OCI-LY7 (cell line): ENCODE data around the gene PPIG. TPM values are rescaled to one million over a fixed set of nuclear protein-coding genes. Genes with fewer than 3 reads are reported as not detected.
A peak's percentile ranks its signal among the peaks of the same experiment; 100 is the strongest.

Experiments used
- BruUV-seq: library from RNA; stranded (reverse); fragments of 400-500 nt; replicated peaks from 2 replicates; lab custom pipeline; 2021; lab: Mats Ljungman, UMichigan
- CTCF ChIA-PET: fragments of 300-600 bp; sonication (Branson Sonifier 250); formaldehyde crosslinking; loops from one replicate; lab custom pipeline; 2022; ENCODE audit warnings: antibody characterized with exemption; ENCODE audit not compliant: unreplicated experiment; lab: Charles Lee
- POLR2A ChIA-PET: fragments of 300-600 bp; sonication (Branson Sonifier 250); formaldehyde crosslinking; loops from one replicate; lab custom pipeline; 2022; ENCODE audit warnings: antibody characterized with exemption; lab: Charles Lee
- DNase-seq: peaks from one replicate; pipeline ENCODE4 v3.0.0-alpha.2; 2015; ENCODE audit warnings: low spot score
- H2AFZ ChIP-seq: fragments of 200-600 bp; sonication (generic), shearing (Covaris generic); 2 replicates; pipeline ENCODE4 v1.6.1; 2014; ENCODE audit warnings: mild to moderate bottlenecking, antibody characterized with exemption, low read length, moderate library complexity
- H3K27ac ChIP-seq: fragments of 200-600 bp; sonication (generic); 2 replicates; pipeline ENCODE4 v1.5.1; 2014; ENCODE audit warnings: mixed run types, low read depth, mild to moderate bottlenecking, moderate library complexity, low read length, inconsistent platforms; ENCODE audit not compliant: poor library complexity, severe bottlenecking
- H3K36me3 ChIP-seq: fragments of 200-600 bp; sonication (generic); 2 replicates; pipeline ENCODE4 v1.6.1; 2014; ENCODE audit warnings: mild to moderate bottlenecking, antibody characterized with exemption, low read length, moderate library complexity, mixed read lengths; ENCODE audit not compliant: insufficient read depth
- H3K4me1 ChIP-seq: fragments of 200-600 bp; sonication (generic); 2 replicates; pipeline ENCODE4 v1.5.1; 2014; ENCODE audit warnings: mild to moderate bottlenecking, low read length; ENCODE audit not compliant: insufficient read depth, poor library complexity, severe bottlenecking
- H3K4me2 ChIP-seq: fragments of 200-600 bp; sonication (generic); 2 replicates; pipeline ENCODE4 v1.6.1; 2014; ENCODE audit warnings: mild to moderate bottlenecking, low read length
- H3K4me3 ChIP-seq: fragments of 200-600 bp; sonication (generic); 2 replicates; pipeline ENCODE4 v1.5.1; 2014; ENCODE audit warnings: mild to moderate bottlenecking, low read depth, low read length; ENCODE audit not compliant: poor library complexity, severe bottlenecking
- H3K79me2 ChIP-seq: fragments of 200-600 bp; sonication (generic); 2 replicates; pipeline ENCODE4 v1.6.1; 2016; ENCODE audit warnings: low read depth, mild to moderate bottlenecking, low read length, moderate library complexity, mixed read lengths; ENCODE audit not compliant: insufficient read depth
- H3K9me2 ChIP-seq: fragments of 200-600 bp; sonication (generic); 2 replicates; pipeline ENCODE4 v1.6.1; 2016; ENCODE audit warnings: mild to moderate bottlenecking, low read length, mixed read lengths; ENCODE audit not compliant: insufficient read depth
- H3K9me3 ChIP-seq: fragments of 200-600 bp; sonication (generic); 2 replicates; pipeline ENCODE4 v1.6.1; 2014; ENCODE audit warnings: mild to moderate bottlenecking, mixed run types, low read length, mixed read lengths
- H4K20me1 ChIP-seq: fragments of 200-600 bp; sonication (generic); 2 replicates; pipeline ENCODE4 v1.6.1; 2014; ENCODE audit warnings: mild to moderate bottlenecking, antibody characterized with exemption, low read length, moderate library complexity, mixed read lengths; ENCODE audit not compliant: insufficient read depth
- CTCF ChIP-seq: fragments of 200-600 bp; sonication (generic); conservative IDR thresholded peaks from 2 replicates; pipeline ENCODE4 v1.5.1; 2014; ENCODE audit warnings: mild to moderate bottlenecking, antibody characterized with exemption, low read length, moderate library complexity, mixed read lengths
- EZH2phosphoT487 ChIP-seq: fragments of 200-600 bp; sonication (generic); IDR thresholded peaks from 2 replicates; pipeline ENCODE4 v1.6.1; 2018; ENCODE audit warnings: low read depth, borderline replicate concordance, mild to moderate bottlenecking, mixed run types, antibody characterized with exemption, low read length, moderate library complexity, mixed read lengths
- intact Hi-C: fragments of 100-400 bp; cut with micrococcal nuclease; formaldehyde crosslinking; loops from one replicate; pipeline ENCODE4 v1.10.0; 2022; ENCODE audit not compliant: unreplicated experiment
- total RNA-seq, 2 experiments: library from RNA; depleted of rRNA in 1 of 2; stranded (reverse); fragments of >200 nt in 1 of 2; shearing (Covaris generic) in 1 of 2; gene quantifications; 2 replicates each; pipeline ENCODE4 v1.2.3, GENCODE V29; 2014 to 2022

The PPIG gene
- total RNA-seq, 2 experiments from 2014 or later, result 33.5 to 65.7 TPM

GRCh38 chr2:169641464-169641863, 57.3 kb downstream of the PPIG start:
- ChIA-PET CTCF (no interaction called here), POLR2A (interaction anchor here (0.7 to 1.1 kb wide), 3 partner anchors 13 to 764 kb away, joined by 3 to 4 read pairs (median 3); no protein-coding TSS in a partner anchor)
- intact Hi-C loops, result no loop called here
- BruUV-seq, result no TSS peak
- no peaks in the 10 kb centered on the region for H3K79me2 ChIP-seq
- no peak overlapping the region for H3K4me2 ChIP-seq
- H2AFZ ChIP-seq, result no peak overlapping the region
- no peak overlapping the region for H3K27ac ChIP-seq
- no peaks in the 10 kb centered on the region for H3K9me3 ChIP-seq
- no peaks in the 10 kb centered on the region for H3K4me1 ChIP-seq
- H3K9me2 ChIP-seq, result no peaks in the 10 kb centered on the region
- 0 out of 2 replicates have a peak, but pooled peaks cover 6% of the 10 kb centered on the region for H4K20me1 ChIP-seq
- no peak for DNase-seq
- TF ChIP-seq CTCF (no peak), EZH2phosphoT487 (no peak)
- no peak overlapping the region for H3K4me3 ChIP-seq
- peaks cover 28% of the 10 kb centered on the region for H3K36me3 ChIP-seq

- H4K20me1 ChIP-seq, result 0 out of 2 replicates have a peak, but pooled peaks cover 6% of the 10 kb centered on the region
- intact Hi-C loops, result no loop called here
- peaks cover 7% of the 10 kb centered on the region for H3K36me3 ChIP-seq
- H3K9me2 ChIP-seq, result no peaks in the 10 kb centered on the region
- CTCF ChIA-PET, result no interaction called here
- POLR2A ChIA-PET, result interaction anchor here (0.6 to 1.4 kb wide), 8 partner anchors 9 to 1582 kb away, joined by 3 to 7 read pairs (median 4); no protein-coding TSS in a partner anchor
- TF ChIP-seq CTCF, result no peak
- TF ChIP-seq EZH2phosphoT487, result no peak
- H3K9me3 ChIP-seq, result no peaks in the 10 kb centered on the region
- no peak for DNase-seq
- H3K4me1 ChIP-seq, result no peaks in the 10 kb centered on the region
- H2AFZ ChIP-seq, result no peak overlapping the region
- no peak overlapping the region for H3K27ac ChIP-seq
- H3K4me2 ChIP-seq, result no peak overlapping the region
- BruUV-seq, result TSS peak; percentile 17
- H3K79me2 ChIP-seq, result no peaks in the 10 kb centered on the region
- no peak overlapping the region for H3K4me3 ChIP-seq
Measured at GRCh38 chr2:169644173-169644572, 60.0 kb downstream of the PPIG start.

GRCh38 chr2:169647496-169647895, 63.3 kb downstream of the PPIG start:
- H3K4me3 ChIP-seq, result no peak overlapping the region
- H3K9me2 ChIP-seq, result no peaks in the 10 kb centered on the region
- TF ChIP-seq EZH2phosphoT487, result no peak
- TF ChIP-seq CTCF, result no peak
- no TSS peak for BruUV-seq
- H3K36me3 ChIP-seq, result no peaks in the 10 kb centered on the region
- no peak overlapping the region for H2AFZ ChIP-seq
- no peaks in the 10 kb centered on the region for H4K20me1 ChIP-seq
- H3K9me3 ChIP-seq, result no peaks in the 10 kb centered on the region
- no peaks in the 10 kb centered on the region for H3K4me1 ChIP-seq
- H3K79me2 ChIP-seq, result no peaks in the 10 kb centered on the region
- CTCF ChIA-PET, result no interaction called here
- no peak overlapping the region for H3K27ac ChIP-seq
- DNase-seq, result no peak
- H3K4me2 ChIP-seq, result no peak overlapping the region
- POLR2A ChIA-PET, result interaction anchor here (0.9 kb wide), 1 partner anchor 866 kb away, joined by 3 read pairs; no protein-coding TSS in a partner anchor
- intact Hi-C loops, result no loop called here
